ENCODE measurements around the gene NINJ2.

Gene NINJ2

GRCh38 chr12:542395-543113 lies 120.7 kb downstream of the NINJ2 start:
- no peak for TF ChIP-seq CTCF (IDR thresholded peaks at IDR 0.05)

GRCh38 chr12:541676-542324 lies 121.4 kb downstream of the NINJ2 start:
- no peak for TF ChIP-seq CTCF (IDR thresholded peaks at IDR 0.05)

GRCh38 chr12:539540-540310 lies 123.5 kb downstream of the NINJ2 start:
- no peak for TF ChIP-seq CTCF (IDR thresholded peaks at IDR 0.05)

- TF ChIP-seq CTCF (IDR thresholded peaks at IDR 0.05), result no peak
Measured at GRCh38 chr12:538731-539539, 124.3 kb downstream of the NINJ2 start.

GRCh38 chr12:537772-538171 lies 125.5 kb downstream of the NINJ2 start:
- no peak for TF ChIP-seq CTCF (IDR thresholded peaks at IDR 0.05)

- TF ChIP-seq CTCF (IDR thresholded peaks at IDR 0.05), result no peak
Measured at GRCh38 chr12:536751-537245, 126.4 kb downstream of the NINJ2 start.

- no peak for TF ChIP-seq CTCF (IDR thresholded peaks at IDR 0.05)
Measured at GRCh38 chr12:535396-535795, 127.8 kb downstream of the NINJ2 start.
